HEK293 (cell line): ENCODE measurements around the gene OTUD1.

Experiments
- CTCF ChIA-PET: fragments of 350-600 bp; formaldehyde crosslinking; extraction: SDS; loops from one replicate; lab custom pipeline; 2021; ENCODE audit warnings: antibody characterized with exemption; lab: Yijun Ruan, JAX
- POLR2A ChIA-PET: fragments of 300-600 bp; formaldehyde crosslinking; extraction: SDS; loops from one replicate; lab custom pipeline; 2020; ENCODE audit warnings: antibody characterized with exemption, inconsistent platforms; lab: Yijun Ruan, JAX
- H3K27ac ChIP-seq: fragments of 200-500 bp; sonication (Bioruptor generic); 2 replicates; pipeline ENCODE4 v1.5.1; 2014; ENCODE audit warnings: low read depth, low read length, control low read depth, inconsistent platforms; ENCODE audit errors: extremely low read depth
- H3K36me3 ChIP-seq, 2 experiments: fragments of 200-500 bp in 1 of 2; sonication (Bioruptor generic) in 1 of 2; 1 replicate in 1 of 2; 2 replicates in 1 of 2; pipeline ENCODE4 v1.5.1; 2014 to 2017; ENCODE audit warnings: inconsistent platforms in 2 of 2, low read length in 2 of 2; ENCODE audit not compliant: control insufficient read depth in 2 of 2, insufficient read depth in 1 of 2
- H3K4me1 ChIP-seq: fragments of 200-500 bp; sonication (Bioruptor generic); 2 replicates; pipeline ENCODE4 v1.5.1; 2014; ENCODE audit warnings: mild to moderate bottlenecking, low read length, inconsistent platforms; ENCODE audit not compliant: control insufficient read depth, insufficient read depth
- H3K4me3 ChIP-seq: 2 replicates; pipeline ENCODE4 v1.5.1; 2011; ENCODE audit warnings: low read depth, mild to moderate bottlenecking, control low read depth, low read length, moderate library complexity
- H3K9me3 ChIP-seq: fragments of 200-500 bp; sonication (Bioruptor generic); 2 replicates; pipeline ENCODE4 v1.5.1; 2014; ENCODE audit warnings: low read depth, low read length, inconsistent platforms; ENCODE audit not compliant: control insufficient read depth, insufficient read depth
- EGR2 ChIP-seq: fragments of 450-650 bp; formaldehyde crosslinking; IDR thresholded peaks from 2 replicates; pipeline ENCODE4 v1.5.1; 2016; ENCODE audit warnings: low read depth, missing biosample characterization, missing genetic modification characterization
- HIC1 ChIP-seq: fragments of 450-650 bp; formaldehyde crosslinking; IDR thresholded peaks from 2 replicates; pipeline ENCODE4 v1.5.1; 2016; ENCODE audit warnings: missing biosample characterization, missing genetic modification characterization
- IKZF3 ChIP-seq: fragments of 450-650 bp; IDR thresholded peaks from 2 replicates; pipeline ENCODE4 v1.5.0; 2018; ENCODE audit warnings: missing biosample characterization, mild to moderate bottlenecking, missing genetic modification characterization, moderate library complexity
- KLF1 ChIP-seq: fragments of 450-650 bp; formaldehyde crosslinking; IDR thresholded peaks from 2 replicates; pipeline ENCODE4 v1.5.1; 2016; ENCODE audit warnings: missing biosample characterization, missing genetic modification characterization
- KLF16 ChIP-seq: fragments of 450-650 bp; formaldehyde crosslinking; IDR thresholded peaks from 2 replicates; pipeline ENCODE4 v1.5.1; 2017; ENCODE audit warnings: missing biosample characterization, missing genetic modification characterization
- KLF7 ChIP-seq: fragments of 450-650 bp; formaldehyde crosslinking; IDR thresholded peaks from 2 replicates; pipeline ENCODE4 v1.5.1; 2016; ENCODE audit warnings: missing biosample characterization, missing genetic modification characterization, borderline replicate concordance
- KLF8 ChIP-seq: fragments of 450-650 bp; formaldehyde crosslinking; IDR thresholded peaks from 2 replicates; pipeline ENCODE4 v1.5.1; 2016; ENCODE audit warnings: missing biosample characterization, missing genetic modification characterization
- PBX3 ChIP-seq: sonication (generic); formaldehyde crosslinking; IDR thresholded peaks from 2 replicates; pipeline ENCODE4 v1.8.1; 2022; ENCODE audit warnings: mild to moderate bottlenecking, moderate library complexity, missing genetic modification reagents
- ZBTB26 ChIP-seq: fragments of 450-650 bp; formaldehyde crosslinking; optimal IDR thresholded peaks from 2 replicates; pipeline ENCODE3; 2016; ENCODE audit warnings: missing biosample characterization, mild to moderate bottlenecking, missing genetic modification characterization
- ZBTB44 ChIP-seq: fragments of 450-650 bp; IDR thresholded peaks from 2 replicates; pipeline ENCODE4 v1.5.1; 2018; ENCODE audit warnings: missing biosample characterization, mild to moderate bottlenecking, missing genetic modification characterization
- ZBTB48 ChIP-seq: fragments of 450-650 bp; formaldehyde crosslinking; IDR thresholded peaks from 2 replicates; pipeline ENCODE4 v1.5.1; 2016; ENCODE audit warnings: missing biosample characterization, missing genetic modification characterization
- ZIC2 ChIP-seq: fragments of 450-650 bp; formaldehyde crosslinking; IDR thresholded peaks from 2 replicates; pipeline ENCODE4 v1.5.1; 2016; ENCODE audit warnings: missing biosample characterization, missing genetic modification characterization
- ZNF112 ChIP-seq: fragments of 450-650 bp; formaldehyde crosslinking; IDR thresholded peaks from 2 replicates; pipeline ENCODE4 v1.5.0; 2017; ENCODE audit warnings: missing biosample characterization, missing genetic modification characterization
- ZNF114 ChIP-seq: fragments of 450-650 bp; formaldehyde crosslinking; IDR thresholded peaks from 2 replicates; pipeline ENCODE4 v1.5.0; 2017; ENCODE audit warnings: missing biosample characterization, missing genetic modification characterization
- ZNF23 ChIP-seq: fragments of 450-650 bp; formaldehyde crosslinking; IDR thresholded peaks from 2 replicates; pipeline ENCODE4 v1.5.1; 2016; ENCODE audit warnings: missing biosample characterization, missing genetic modification characterization, borderline replicate concordance
- ZNF398 ChIP-seq: fragments of 450-650 bp; formaldehyde crosslinking; IDR thresholded peaks from 2 replicates; pipeline ENCODE4 v1.5.1; 2017; ENCODE audit warnings: missing biosample characterization, missing genetic modification characterization
- ZNF473 ChIP-seq: fragments of 450-650 bp; formaldehyde crosslinking; IDR thresholded peaks from 2 replicates; pipeline ENCODE4 v1.5.1; 2017; ENCODE audit warnings: missing biosample characterization, missing genetic modification characterization
- ZNF513 ChIP-seq: fragments of 450-650 bp; IDR thresholded peaks from 2 replicates; pipeline ENCODE4 v1.5.1; 2018; ENCODE audit warnings: missing biosample characterization, missing genetic modification characterization
- ZNF549 ChIP-seq: fragments of 450-650 bp; IDR thresholded peaks from 2 replicates; pipeline ENCODE4 v1.5.1; 2018; ENCODE audit warnings: missing biosample characterization, missing genetic modification characterization, mild to moderate bottlenecking, inconsistent platforms, moderate library complexity
- ZNF560 ChIP-seq: fragments of 450-650 bp; formaldehyde crosslinking; IDR thresholded peaks from 2 replicates; pipeline ENCODE4 v1.5.1; 2017; ENCODE audit warnings: missing biosample characterization, missing genetic modification characterization, borderline replicate concordance
- ZNF561 ChIP-seq: fragments of 450-650 bp; IDR thresholded peaks from 2 replicates; pipeline ENCODE4 v1.5.1; 2018; ENCODE audit warnings: missing biosample characterization, missing genetic modification characterization, borderline replicate concordance
- ZNF585B ChIP-seq: fragments of 450-650 bp; formaldehyde crosslinking; IDR thresholded peaks from 2 replicates; pipeline ENCODE4 v1.5.1; 2016; ENCODE audit warnings: missing biosample characterization, missing genetic modification characterization
- ZNF704 ChIP-seq: fragments of 450-650 bp; formaldehyde crosslinking; IDR thresholded peaks from 2 replicates; pipeline ENCODE4 v1.5.1; 2016; ENCODE audit warnings: missing biosample characterization, missing genetic modification characterization
- ZNF76 ChIP-seq: fragments of 450-650 bp; formaldehyde crosslinking; IDR thresholded peaks from 2 replicates; pipeline ENCODE4; 2016; ENCODE audit warnings: low read depth, missing biosample characterization, missing genetic modification characterization, borderline replicate concordance
- ZXDB ChIP-seq: fragments of 450-650 bp; formaldehyde crosslinking; IDR thresholded peaks from 2 replicates; pipeline ENCODE4 v1.5.1; 2016; ENCODE audit warnings: missing biosample characterization, missing genetic modification characterization

Gene OTUD1

GRCh38 chr10:23438547-23439451, at the start of gene OTUD1:
TSS of gene OTUD1 (plus strand) at chr10:23439075. CDS start at chr10:23439458, 383 bp downstream.
- Histone ChIP-seq H3K4me1 (peaks cover 7% of the 10 kb centered on the region; the same call in 1 of the 2 replicates), H3K9me3 (no peaks in the 10 kb centered on the region), H3K36me3 (peaks cover 0 to 8% of the 10 kb centered on the region in 2 experiments; a peak in 2 of 3 replicates), H3K27ac (peak within 1 kb of the TSS; percentile 92), H3K4me3 (peak within 1 kb of the TSS; percentile 71)
- ChIA-PET CTCF (interaction anchor here (0.5 to 1.8 kb wide), 3 partner anchors 9 to 124 kb away, joined by 5 to 6 read pairs (median 6); no protein-coding TSS in a partner anchor), POLR2A (interaction anchor here (0.5 to 1.2 kb wide), 8 partner anchors 10 to 94 kb away, joined by 3 to 5 read pairs (median 3); partner anchors contain the start of gene C10orf67)
- no peak for TF ChIP-seq KLF7
- TF ChIP-seq ZNF561 (tag by site-specific recombination), result peak; percentile 69; the same call in 1 of the 2 replicates
- peak; percentile 75; the same call in 1 of the 2 replicates for TF ChIP-seq IKZF3 (tag by site-specific recombination)
- TF ChIP-seq ZNF473 (tag by site-specific recombination), result no peak
- peak; percentile 68 for TF ChIP-seq ZBTB26 (tag by site-specific recombination)
- peak; percentile 36; the same call in 1 of the 2 replicates for TF ChIP-seq ZNF398 (tag by site-specific recombination)
- TF ChIP-seq ZNF23, result no peak
- TF ChIP-seq EGR2 (tag by site-specific recombination), result peak; percentile 85
- no peak for TF ChIP-seq ZNF549 (tag by site-specific recombination)
- TF ChIP-seq ZNF513 (tag by site-specific recombination), result no peak; the same call in 1 of the 2 replicates
- peak; percentile 50 for TF ChIP-seq ZBTB48 (tag by site-specific recombination)
- peak; percentile 88 for TF ChIP-seq HIC1 (tag by site-specific recombination)
- 0 out of 2 replicates have a peak, but pooled peaks have one; percentile 23 for TF ChIP-seq KLF16 (tag by site-specific recombination)
- TF ChIP-seq ZNF76 (tag by site-specific recombination), result no peak
- no peak for TF ChIP-seq ZNF560 (tag by site-specific recombination)
- TF ChIP-seq ZNF114 (tag by site-specific recombination), result no peak
- no peak for TF ChIP-seq ZNF112 (tag by site-specific recombination)
- peak; percentile 29; the same call in 1 of the 2 replicates for TF ChIP-seq ZIC2 (tag by site-specific recombination)
- peak; percentile 56 for TF ChIP-seq KLF1
- TF ChIP-seq PBX3 (CRISPR knock-in tag), result peak; percentile 90
- TF ChIP-seq ZXDB (tag by site-specific recombination), result peak; percentile 59; the same call in 1 of the 2 replicates
- no peak for TF ChIP-seq ZNF704 (tag by site-specific recombination)
- TF ChIP-seq ZBTB44, result 0 out of 2 replicates have a peak, but pooled peaks have one; percentile 8
- no peak for TF ChIP-seq ZNF585B (tag by site-specific recombination)
- TF ChIP-seq KLF8 (tag by site-specific recombination), result no peak
